ENCODE measurements around the gene GABRP. TPM values are rescaled to one million over a fixed set of nuclear protein-coding genes. Genes with fewer than 3 reads are reported as not detected.

The GABRP gene
- polyA plus RNA-seq, 1 of the 3 experiments (the other 2 are of a cell fraction): 0.03 TPM

- no peaks in the 10 kb centered on the region for H3K79me2 ChIP-seq (ENCODE audit: insufficient read depth)
Measured at GRCh38 chr5:170756691-170757090, 26.8 kb upstream of the GABRP start.

GRCh38 chr5:170757182-170757601, 26.3 kb upstream of the GABRP start:
- POLR2A ChIA-PET: no interaction called here
- CTCF ChIA-PET: interaction anchor here (3.2 kb wide), 1 partner anchor 12 kb away, joined by 19 read pairs; no protein-coding TSS in a partner anchor

More at GRCh38 chr5:170756691-170757090, 26.8 kb upstream of the GABRP start:
- Histone ChIP-seq H3K4me2 (no peak overlapping the region), H3K9ac (no peak overlapping the region), H3K9me2 (no peaks in the 10 kb centered on the region), H3K9me3 (no peaks in the 10 kb centered on the region), H3K27ac (ENCODE audit: low read depth in 2 of 2, low read length in 1 of 2) (no peak overlapping the region), H3K36me3 (replicated peaks in 1 of 2; ENCODE audit: control insufficient read depth in 1 of 2, insufficient read depth in 2 of 2, low read length in 1 of 2) (no peaks in the 10 kb centered on the region), H3K27me3 (ENCODE audit: insufficient read depth) (no peaks in the 10 kb centered on the region; the same call in 1 of the 2 replicates), H3K4me3 (ENCODE audit: low read depth in 2 of 2, low read length in 1 of 2) (no peak overlapping the region), H3K4me1 (ENCODE audit: control insufficient read depth in 1 of 2, insufficient read depth in 2 of 2, low read depth in 1 of 2, low read length in 1 of 2) (peaks cover 0 to 28% of the 10 kb centered on the region in 2 experiments; a peak in 1 of 4 replicates), H4K20me1 (ENCODE audit: insufficient read depth) (no peaks in the 10 kb centered on the region), H2AFZ (ENCODE audit: low read depth) (no peak overlapping the region), H3F3A (replicated peaks; ENCODE audit: insufficient read depth) (no peaks in the 10 kb centered on the region)
- no peak for DNase-seq
- TF ChIP-seq MXI1 (IDR thresholded peaks at IDR 0.05; ENCODE audit: low read depth, low read length) (no peak), EZH2phosphoT487 (IDR thresholded peaks at IDR 0.05; ENCODE audit: borderline replicate concordance, low read depth) (no peak), RCOR1 (IDR thresholded peaks at IDR 0.05; ENCODE audit: low read length) (no peak), GABPA (IDR thresholded peaks at IDR 0.05; ENCODE audit: low read depth) (no peak), MAX (IDR thresholded peaks at IDR 0.05; ENCODE audit: low read depth) (no peak), FOSL2 (IDR thresholded peaks at IDR 0.05; ENCODE audit: borderline replicate concordance, low read depth) (no peak), MEF2A (IDR thresholded peaks at IDR 0.05; ENCODE audit: borderline replicate concordance, low read depth) (no peak), USF1 (IDR thresholded peaks at IDR 0.05; ENCODE audit: borderline replicate concordance, low read depth) (no peak)
- TF ChIP-seq, protein P1, sequence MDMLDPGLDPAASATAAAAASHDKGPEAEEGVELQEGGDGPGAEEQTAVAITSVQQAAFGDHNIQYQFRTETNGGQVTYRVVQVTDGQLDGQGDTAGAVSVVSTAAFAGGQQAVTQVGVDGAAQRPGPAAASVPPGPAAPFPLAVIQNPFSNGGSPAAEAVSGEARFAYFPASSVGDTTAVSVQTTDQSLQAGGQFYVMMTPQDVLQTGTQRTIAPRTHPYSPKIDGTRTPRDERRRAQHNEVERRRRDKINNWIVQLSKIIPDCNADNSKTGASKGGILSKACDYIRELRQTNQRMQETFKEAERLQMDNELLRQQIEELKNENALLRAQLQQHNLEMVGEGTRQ (IDR thresholded peaks at IDR 0.05; ENCODE audit: borderline replicate concordance, low read depth, low read length): no peak
- CTCF ChIA-PET: interaction anchor here (1.4 to 3.2 kb wide), 3 partner anchors 12 to 118 kb away, joined by 5 to 19 read pairs (median 5); no protein-coding TSS in a partner anchor
- WGBS (ENCODE audit: low lambda C conversion rate): 62% methylated on average over 8 of the region's 8 CpGs
- POLR2A ChIA-PET: no interaction called here

More at GRCh38 chr5:170757182-170757601, 26.3 kb upstream of the GABRP start:
- peaks cover 0 to 23% of the 10 kb centered on the region in 2 experiments; a peak in 1 of 4 replicates for H3K4me1 ChIP-seq (ENCODE audit: control insufficient read depth in 1 of 2, insufficient read depth in 2 of 2, low read depth in 1 of 2, low read length in 1 of 2)
- no peaks in the 10 kb centered on the region for H3K79me2 ChIP-seq (ENCODE audit: insufficient read depth)
- no peak overlapping the region for H3K4me2 ChIP-seq
- no peaks in the 10 kb centered on the region for H3F3A ChIP-seq (replicated peaks; ENCODE audit: insufficient read depth)
- no peak for TF ChIP-seq ELF1 (IDR thresholded peaks at IDR 0.05)
- no peak for TF ChIP-seq TCF12 (IDR thresholded peaks at IDR 0.05)
- TF ChIP-seq POLR2AphosphoS5 (IDR thresholded peaks at IDR 0.05; ENCODE audit: low read depth, low read length): no peak
- TF ChIP-seq, protein P2, sequence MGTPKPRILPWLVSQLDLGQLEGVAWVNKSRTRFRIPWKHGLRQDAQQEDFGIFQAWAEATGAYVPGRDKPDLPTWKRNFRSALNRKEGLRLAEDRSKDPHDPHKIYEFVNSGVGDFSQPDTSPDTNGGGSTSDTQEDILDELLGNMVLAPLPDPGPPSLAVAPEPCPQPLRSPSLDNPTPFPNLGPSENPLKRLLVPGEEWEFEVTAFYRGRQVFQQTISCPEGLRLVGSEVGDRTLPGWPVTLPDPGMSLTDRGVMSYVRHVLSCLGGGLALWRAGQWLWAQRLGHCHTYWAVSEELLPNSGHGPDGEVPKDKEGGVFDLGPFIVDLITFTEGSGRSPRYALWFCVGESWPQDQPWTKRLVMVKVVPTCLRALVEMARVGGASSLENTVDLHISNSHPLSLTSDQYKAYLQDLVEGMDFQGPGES (IDR thresholded peaks at IDR 0.05; ENCODE audit: low read depth, low read length): no peak
- TF ChIP-seq FOSL2 (IDR thresholded peaks at IDR 0.05; ENCODE audit: borderline replicate concordance, low read depth): no peak
- no peak for TF ChIP-seq RAD21 (IDR thresholded peaks at IDR 0.05; ENCODE audit: low read length)
- no peak for TF ChIP-seq MAX (IDR thresholded peaks at IDR 0.05; ENCODE audit: low read depth)
- TF ChIP-seq MEF2A (IDR thresholded peaks at IDR 0.05; ENCODE audit: borderline replicate concordance, low read depth): no peak
- no peak for TF ChIP-seq SMC3 (IDR thresholded peaks at IDR 0.05; ENCODE audit: low read depth, low read length)
- TF ChIP-seq, protein P1 (IDR thresholded peaks at IDR 0.05; ENCODE audit: borderline replicate concordance, low read depth, low read length): no peak
- TF ChIP-seq RXRA (IDR thresholded peaks at IDR 0.05; ENCODE audit: borderline replicate concordance, low read depth): no peak
- H2AFZ ChIP-seq (ENCODE audit: low read depth): no peak overlapping the region
- H4K20me1 ChIP-seq (ENCODE audit: insufficient read depth): no peaks in the 10 kb centered on the region
- no peaks in the 10 kb centered on the region for H3K9me2 ChIP-seq
- H3K9ac ChIP-seq: no peak overlapping the region
- H3K4me3 ChIP-seq (ENCODE audit: low read depth in 2 of 2, low read length in 1 of 2): no peak overlapping the region
- no peaks in the 10 kb centered on the region; the same call in 1 of the 2 replicates for H3K27me3 ChIP-seq (ENCODE audit: insufficient read depth)
- H3K9me3 ChIP-seq: no peaks in the 10 kb centered on the region
- 30% methylated on average over 4 of the region's 4 CpGs for WGBS (ENCODE audit: low lambda C conversion rate)
- no peaks in the 10 kb centered on the region for H3K36me3 ChIP-seq (replicated peaks in 1 of 2; ENCODE audit: control insufficient read depth in 1 of 2, insufficient read depth in 2 of 2, low read length in 1 of 2)
- no peak overlapping the region for H3K27ac ChIP-seq (ENCODE audit: low read depth in 2 of 2, low read length in 1 of 2)
- no peak for DNase-seq

Data from SK-N-SH (cell line).